ENCODE measurements around the gene MRPL55.

MRPL55 gene

DNA sequence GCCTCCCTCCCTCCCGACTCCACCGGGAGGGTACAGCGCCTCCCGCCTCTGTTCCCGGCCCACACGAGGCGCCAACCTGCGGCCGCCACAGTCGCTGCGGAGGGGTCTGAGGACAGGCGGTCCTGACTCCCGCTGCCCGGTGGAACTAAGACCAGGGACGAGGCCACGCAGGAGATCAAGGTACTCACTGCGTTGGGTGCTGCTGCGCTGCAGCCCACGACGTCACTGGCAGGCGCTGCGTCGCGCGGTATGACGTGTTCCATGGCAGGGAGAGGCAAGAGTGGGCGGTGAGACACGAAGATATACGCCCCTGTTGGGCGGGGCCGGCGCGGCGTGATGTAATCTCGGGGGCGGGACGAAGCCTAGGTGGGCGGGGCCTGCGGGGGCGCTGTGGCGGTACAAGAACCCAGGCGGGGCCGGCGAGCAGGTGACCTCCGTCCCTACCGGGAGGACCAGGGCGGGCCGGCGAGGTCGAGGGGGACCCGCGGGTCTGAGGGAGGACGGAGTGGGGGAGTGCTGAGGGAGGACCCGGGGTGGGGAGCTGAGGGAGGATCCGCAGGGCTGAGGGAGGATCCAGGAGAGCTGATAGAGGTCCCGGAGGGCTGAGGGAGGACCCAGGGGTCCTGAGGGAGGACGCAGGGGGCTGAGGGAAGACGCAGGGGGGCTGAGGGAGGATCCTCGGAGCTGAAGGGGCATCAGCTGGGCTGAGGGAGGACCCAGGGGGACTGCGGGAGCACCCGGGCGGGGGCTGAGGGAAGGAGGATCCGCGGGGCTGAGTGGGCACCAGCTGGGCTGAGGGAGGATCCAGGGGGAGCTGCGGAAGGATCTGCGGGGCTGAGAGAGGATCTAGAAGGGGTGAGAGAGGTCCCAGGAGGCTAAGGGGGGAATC is at the start of gene MRPL55:
Gene MRPL55 (minus strand): TSS at position 227 of the 889 bp plus-strand sequence. CDS start 1,039 bp downstream, outside the sequence.
- DNase-seq: peak; percentile 95

GRCh38 chr1:228158151-228159007 is 49.3 kb upstream of the MRPL55 start:
- no peak for DNase-seq

- DNase-seq: no peak
Observed at GRCh38 chr1:228157729-228158126, 48.6 kb upstream of the MRPL55 start.

GRCh38 chr1:228156941-228157728 is 48.0 kb upstream of the MRPL55 start:
- no peak for DNase-seq

- DNase-seq: no peak
Observed at GRCh38 chr1:228156515-228156881, 47.4 kb upstream of the MRPL55 start.

DNA sequence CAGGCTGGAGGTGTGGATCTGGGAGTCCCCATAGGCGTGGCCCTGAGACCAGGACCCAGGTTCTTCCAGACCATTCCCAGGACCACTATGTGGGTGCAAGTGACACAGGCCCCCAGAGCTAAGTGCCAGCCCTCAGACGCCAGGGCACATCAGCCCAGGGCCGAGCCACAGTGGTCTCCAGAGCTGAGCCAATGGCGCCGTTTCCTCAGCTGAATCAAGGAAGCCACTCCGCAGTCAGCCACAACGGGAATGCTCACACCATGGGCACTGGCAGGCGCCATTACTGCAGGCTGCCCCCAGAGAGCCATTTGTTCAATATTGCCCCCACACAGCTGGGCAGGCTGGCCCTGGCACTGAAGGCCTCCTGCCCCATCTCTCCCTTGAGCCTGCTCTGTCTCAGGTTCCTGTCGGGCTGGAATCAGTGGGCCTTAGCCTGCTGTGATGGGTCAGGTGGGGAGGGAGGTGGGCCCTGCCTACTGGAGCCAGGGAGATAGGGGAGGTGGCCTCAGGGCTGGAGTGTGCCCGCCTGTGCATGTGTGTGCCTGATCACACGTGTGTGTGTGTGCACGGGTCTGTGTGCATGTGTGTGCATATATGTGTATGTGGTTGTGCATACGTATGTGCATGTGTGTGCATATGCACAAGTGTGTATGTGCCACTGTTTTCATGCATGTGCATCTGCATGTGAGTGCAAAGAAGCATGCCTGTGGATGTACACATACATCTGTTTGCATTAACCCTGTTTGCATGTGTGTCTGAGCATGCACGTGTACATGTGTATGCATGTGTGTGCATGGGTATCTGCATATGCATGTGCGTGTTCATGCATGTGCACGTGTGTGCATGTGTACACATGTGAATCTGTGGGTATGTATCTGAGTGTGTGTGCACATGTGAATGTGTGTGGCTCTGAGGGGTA is 46.8 kb upstream of the MRPL55 start:
- DNase-seq: no peak

DNA sequence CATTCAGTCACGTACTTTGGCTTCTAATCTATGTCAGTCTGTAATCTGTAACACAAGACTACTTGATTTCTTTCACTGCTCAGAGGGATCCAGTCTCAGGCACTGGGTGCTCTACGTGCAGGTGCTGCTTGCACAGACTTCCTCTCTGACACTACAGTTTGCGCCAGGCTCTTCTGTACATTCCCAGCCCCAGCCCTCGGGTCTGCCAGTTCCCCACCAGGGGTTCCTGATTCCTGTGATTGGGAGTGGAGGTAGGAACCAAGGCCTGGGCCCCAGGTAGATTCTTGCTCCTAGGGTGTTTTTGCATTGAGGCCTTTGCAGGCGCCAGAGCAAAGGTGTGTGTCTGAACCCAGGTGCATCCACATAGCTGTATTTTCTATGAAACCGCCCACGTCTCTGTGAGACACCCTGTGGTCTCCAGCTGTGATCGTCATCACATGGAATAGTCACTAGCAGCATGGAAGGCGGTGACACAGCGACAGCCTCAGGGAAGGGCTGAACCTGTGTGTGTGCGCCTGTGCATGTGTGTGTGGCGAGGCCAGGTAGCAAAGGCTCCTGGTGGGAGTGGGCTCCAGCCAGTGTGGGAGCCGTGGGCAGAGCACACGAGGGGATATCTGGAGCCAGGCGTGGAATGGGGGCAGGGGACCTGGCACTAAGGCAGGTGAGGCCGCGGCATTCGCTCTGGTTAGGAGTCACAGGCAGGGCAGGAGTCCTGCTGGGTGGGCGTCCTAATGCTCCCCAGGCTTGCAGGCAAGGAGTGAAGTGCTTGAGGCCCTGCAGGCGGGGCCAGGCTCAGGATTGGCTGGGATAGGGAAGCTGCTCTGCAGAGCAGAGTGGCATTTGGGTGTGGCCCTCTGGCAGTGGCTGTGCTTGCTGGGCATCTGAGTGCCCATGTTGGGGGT is 45.8 kb upstream of the MRPL55 start:
- no peak for DNase-seq

GRCh38 chr1:228154021-228154669 is 45.0 kb upstream of the MRPL55 start:
- DNase-seq: no peak

DNA sequence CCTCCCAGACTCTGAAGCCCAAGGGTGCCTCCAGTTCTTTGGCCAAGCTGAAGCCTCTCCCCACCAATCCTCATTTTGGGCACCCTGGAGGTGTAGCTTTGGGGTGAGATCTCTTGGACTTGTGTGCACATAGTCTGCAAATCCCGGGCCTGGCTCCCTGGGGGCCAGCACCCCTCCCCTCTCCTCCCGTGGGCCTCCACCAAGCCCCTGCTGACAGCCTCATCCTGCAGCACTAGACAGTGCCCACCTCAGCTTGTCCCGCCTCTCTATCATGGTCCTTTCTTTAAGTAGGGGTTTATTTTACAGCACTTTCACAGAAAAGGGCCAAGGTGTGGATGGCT is 43.8 kb upstream of the MRPL55 start:
- no peak for DNase-seq

GRCh38 chr1:228152097-228152917 is 43.2 kb upstream of the MRPL55 start:
- DNase-seq: no peak

- no peak for DNase-seq
Observed at GRCh38 chr1:228151180-228151925, 42.3 kb upstream of the MRPL55 start.

DNA sequence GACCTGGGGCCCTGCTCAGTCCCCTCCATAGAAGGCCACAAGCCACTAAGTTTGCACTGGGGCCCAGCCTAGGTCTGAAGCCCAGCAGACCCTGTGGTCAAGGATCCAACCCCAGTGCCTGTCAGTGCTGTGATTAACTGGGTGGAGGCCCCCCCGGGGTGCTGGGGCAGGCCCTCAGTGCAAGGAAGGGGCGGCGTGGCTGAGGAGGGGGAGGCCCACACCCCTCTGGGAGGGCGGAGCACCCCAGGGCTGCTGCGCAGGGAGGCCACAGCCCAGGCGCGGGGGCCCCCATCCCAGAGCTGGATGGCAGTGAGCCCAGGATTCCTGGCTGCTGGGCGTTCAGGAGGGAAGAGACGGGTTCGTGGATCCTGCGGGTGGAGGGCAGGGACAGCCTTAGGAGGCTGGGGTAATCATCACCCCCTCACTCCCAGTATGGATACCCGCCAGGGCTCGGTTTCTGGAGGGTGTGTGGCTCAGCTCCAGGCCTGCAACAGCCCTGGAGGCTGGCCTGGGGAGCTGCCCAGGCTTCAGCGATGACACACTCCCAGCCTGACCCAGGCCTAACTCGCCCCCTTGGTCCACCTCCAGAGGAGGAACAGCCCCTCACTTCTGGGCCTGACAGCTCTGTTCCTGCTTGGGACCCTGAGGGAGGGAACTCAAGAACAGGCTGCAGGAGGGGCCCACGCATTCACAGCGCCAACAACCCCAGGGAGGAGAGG is 41.5 kb upstream of the MRPL55 start:
- peak; percentile 71 for DNase-seq

DNA sequence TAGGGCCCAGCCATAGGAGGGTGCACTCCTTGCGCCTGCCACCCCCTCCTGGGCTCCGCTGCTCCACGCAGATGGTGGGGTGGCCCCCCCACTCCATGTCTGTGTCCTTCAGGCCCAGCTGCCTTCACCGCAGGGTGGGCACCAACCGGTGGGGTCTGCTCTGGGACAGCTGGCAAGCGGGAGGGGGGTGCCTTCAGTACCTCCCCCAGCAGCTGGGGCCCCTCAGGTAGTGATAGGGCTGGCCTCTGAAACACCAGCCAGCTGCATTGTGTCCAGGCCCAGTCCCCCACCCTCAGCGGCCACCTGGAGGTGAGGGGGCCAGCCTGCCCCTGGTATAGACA is 41.0 kb upstream of the MRPL55 start:
- DNase-seq: no peak

GRCh38 chr1:228149406-228150119 is 40.5 kb upstream of the MRPL55 start, which contains the start of gene GJC2:
GJC2 (plus strand) TSS chr1:228149930; CDS start chr1:228157759, 7,829 bp downstream.
- DNase-seq: no peak

DNA sequence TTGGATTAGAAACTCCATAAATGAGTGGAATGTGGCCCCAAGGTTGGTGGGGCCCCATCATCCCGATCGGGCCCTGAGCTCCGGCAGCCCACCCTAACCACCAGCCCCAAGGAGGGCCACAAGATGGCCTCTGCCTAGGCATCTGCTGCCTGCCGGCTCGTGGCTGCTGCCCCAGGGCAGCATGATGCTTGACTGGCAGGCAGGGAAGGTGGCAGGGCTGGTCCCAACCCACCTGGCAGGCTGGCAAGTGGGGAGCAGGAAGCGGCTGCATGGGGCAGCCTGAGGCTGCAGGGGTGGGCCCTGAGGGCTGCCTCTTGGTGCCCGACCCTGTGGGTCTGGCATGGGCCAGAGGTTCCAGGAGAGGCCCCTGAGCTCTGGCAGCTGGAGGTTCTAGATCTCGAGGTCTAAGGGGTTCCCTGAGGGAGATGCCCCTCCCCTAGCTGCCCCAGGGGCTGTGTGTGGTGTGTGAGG is 39.9 kb upstream of the MRPL55 start:
- DNase-seq: no peak

- DNase-seq: no peak
Observed at GRCh38 chr1:228148196-228148861, 39.2 kb upstream of the MRPL55 start.

DNA sequence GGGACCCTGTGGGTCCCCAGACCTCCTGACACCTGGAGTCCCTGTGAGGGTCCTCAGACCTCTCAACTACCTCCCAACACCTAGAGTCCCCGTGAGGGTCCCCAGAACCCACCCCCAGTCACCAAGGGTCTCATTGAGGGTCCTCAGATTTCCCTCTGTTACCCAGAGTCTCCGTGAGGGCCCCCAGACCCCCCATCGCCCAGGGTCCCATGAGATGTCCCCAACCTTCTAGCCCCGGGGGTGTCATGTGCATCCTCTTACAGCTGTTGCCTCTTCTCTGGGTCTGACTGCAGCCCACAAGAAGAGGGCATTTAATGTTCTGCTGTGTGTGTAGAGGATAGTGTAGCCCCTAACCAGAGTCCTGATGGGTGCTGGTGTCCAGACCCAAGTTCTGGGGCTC is 38.7 kb upstream of the MRPL55 start:
- DNase-seq: no peak
